Measurements from ENCODE around the gene SLC16A8.

The SLC16A8 gene

DNA sequence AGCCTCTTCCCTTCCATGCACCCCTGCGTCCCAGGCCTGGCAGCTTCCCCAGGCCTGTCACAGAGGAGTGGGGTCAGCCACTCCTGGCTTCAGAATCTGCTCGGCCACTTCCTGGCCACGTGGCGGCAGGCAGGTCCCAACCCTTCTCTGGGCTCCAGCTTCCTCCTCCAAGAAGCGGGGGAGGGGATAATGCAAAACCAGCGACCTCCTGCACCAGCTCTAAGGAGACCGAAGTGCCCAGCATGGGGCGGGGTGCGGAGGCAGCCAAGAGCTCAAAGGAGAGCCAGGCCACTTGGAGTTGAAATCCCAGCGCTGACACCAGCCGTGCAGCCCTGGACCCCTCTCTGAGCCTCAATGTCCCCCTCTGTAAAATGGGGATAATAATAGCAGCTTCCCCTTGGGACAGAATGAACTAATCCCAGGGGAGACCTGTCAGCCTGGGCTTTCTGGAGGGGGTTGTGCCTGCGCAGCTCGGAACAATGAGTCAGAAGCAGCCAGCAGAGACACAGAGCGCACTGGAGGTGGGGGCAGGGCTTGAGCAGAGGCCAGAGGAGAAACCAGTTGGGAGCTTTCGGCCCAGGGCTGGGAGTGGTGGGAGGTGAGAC is 49.6 kb downstream of the SLC16A8 start:
- Histone ChIP-seq H3K27me3 (ENCODE audit: insufficient read depth, low read length) (no peaks in the 10 kb centered on the region), H2AFZ (ENCODE audit: low read depth, low read length) (no peak overlapping the region), H3K4me3 (ENCODE audit: low read length) (no peak overlapping the region), H3K4me1 (ENCODE audit: insufficient read depth, low read length) (peaks cover 23% of the 10 kb centered on the region), H3K9me3 (ENCODE audit: low read length) (no peaks in the 10 kb centered on the region), H3K36me3 (ENCODE audit: insufficient read depth, low read length) (no peaks in the 10 kb centered on the region)

DNA sequence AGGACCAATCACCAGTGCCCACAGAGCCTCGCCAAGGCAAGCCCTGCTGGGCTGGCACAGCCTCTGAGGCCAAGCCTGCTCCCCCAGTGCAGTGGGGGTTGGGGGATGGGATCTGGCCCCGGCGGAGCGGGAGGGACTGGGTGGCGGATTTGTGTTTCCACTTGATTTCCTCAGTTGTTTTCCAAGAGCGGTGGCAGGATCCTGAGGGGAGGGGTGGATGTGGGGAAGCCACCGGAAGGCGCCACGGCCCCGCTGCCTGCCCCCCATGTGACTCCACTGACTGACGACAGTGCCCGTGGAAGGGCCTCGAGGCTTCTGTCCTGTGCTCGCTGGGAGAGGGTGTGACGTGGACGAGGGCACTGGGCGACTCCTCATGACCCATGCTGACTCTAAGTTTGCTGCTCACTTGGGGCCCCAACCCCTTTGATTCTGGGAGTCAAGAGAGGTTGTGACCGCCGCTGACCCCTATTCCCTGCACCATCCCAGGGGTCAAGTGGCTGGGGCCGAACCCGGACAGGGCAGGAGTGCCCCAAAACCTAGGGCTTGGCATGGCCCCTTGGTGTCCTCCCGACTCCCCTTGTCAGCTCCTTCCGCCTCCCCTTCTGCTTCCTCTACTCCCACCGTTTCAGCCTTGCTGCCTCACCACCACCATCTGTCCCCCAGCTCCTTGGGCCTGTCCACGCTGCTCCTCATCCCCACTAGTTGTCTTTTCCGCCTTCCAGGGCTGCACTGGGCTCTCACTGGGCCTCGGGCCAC is 50.3 kb downstream of the SLC16A8 start:
- peaks cover 23% of the 10 kb centered on the region for H3K4me1 ChIP-seq (ENCODE audit: insufficient read depth, low read length)
- no peaks in the 10 kb centered on the region for H3K36me3 ChIP-seq (ENCODE audit: insufficient read depth, low read length)

DNA sequence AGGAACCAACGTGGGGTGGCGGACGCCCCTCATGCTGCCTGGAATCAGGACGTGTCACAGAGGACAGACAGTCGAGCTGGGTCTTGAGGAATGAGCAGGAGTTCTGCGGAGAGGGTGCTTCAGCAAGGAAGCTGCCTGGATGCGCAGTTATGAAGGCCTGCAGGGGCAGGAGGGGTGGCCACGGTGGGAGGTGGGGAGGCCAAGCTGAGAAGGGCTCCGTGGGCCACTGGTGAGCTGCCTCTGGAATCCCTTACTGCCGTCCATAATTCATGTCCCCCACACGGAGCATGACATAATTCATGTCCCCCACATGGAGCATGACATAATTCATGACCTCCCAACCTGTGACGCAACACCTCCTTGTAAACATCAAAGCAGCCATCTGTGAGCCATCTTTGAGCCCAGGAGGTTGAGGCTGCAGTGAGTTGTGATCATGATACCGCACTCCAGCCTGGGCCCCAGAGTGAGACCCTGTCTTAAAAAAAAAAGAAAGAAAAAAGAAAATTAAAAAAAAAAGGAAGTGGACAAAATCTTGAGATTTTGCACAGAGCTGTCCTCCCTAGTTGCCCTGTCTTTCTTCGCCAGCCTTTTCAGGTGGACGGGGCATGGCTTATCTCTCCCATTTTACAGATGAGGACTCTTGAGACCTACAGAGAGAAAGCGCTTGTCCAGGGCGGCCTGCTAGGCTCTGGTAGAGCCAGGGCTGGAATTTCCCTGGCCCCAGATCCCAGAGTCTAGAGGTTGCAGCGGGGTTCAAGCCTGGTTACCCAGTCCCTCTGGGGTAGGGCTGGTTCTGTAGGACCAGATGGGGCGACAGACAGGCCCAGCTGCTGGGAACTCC is 51.1 kb downstream of the SLC16A8 start:
- Histone ChIP-seq H3K27me3 (ENCODE audit: insufficient read depth, low read length) (no peaks in the 10 kb centered on the region), H2AFZ (ENCODE audit: low read depth, low read length) (no peak overlapping the region), H3K36me3 (ENCODE audit: insufficient read depth, low read length) (no peaks in the 10 kb centered on the region), H3K4me1 (ENCODE audit: insufficient read depth, low read length) (peaks cover 23% of the 10 kb centered on the region), H3K4me3 (ENCODE audit: low read length) (no peak overlapping the region), H3K9me3 (ENCODE audit: low read length) (no peaks in the 10 kb centered on the region)

More for the DNA sequence above, 50.3 kb downstream of the SLC16A8 start:
- Histone ChIP-seq H3K27me3 (ENCODE audit: insufficient read depth, low read length) (no peaks in the 10 kb centered on the region), H2AFZ (ENCODE audit: low read depth, low read length) (no peak overlapping the region), H3K4me3 (ENCODE audit: low read length) (no peak overlapping the region), H3K9me3 (ENCODE audit: low read length) (no peaks in the 10 kb centered on the region)

DNA sequence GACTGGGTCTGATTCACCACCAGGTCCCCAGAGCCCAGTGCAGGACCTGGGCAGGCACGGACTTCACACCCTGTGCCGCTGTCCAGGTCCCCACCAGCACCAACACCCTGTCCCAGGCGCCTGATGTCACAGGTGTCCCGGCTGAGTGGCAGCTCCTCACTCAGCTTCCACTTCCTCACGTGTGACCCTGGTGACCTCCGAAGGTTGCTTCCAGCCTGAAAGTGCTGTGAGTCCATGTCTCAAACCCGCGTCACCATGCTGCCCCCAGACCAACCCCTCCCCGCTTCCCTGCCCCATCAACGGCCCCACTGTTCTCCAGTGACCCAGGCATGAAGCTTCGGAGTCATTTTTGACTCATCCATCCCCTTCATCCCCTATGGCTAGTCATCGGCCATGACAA is 52.5 kb downstream of the SLC16A8 start:
- Histone ChIP-seq H3K4me3 (ENCODE audit: low read length) (no peak overlapping the region), H3K9me3 (ENCODE audit: low read length) (no peaks in the 10 kb centered on the region), H3K36me3 (ENCODE audit: insufficient read depth, low read length) (no peaks in the 10 kb centered on the region), H2AFZ (ENCODE audit: low read depth, low read length) (no peak overlapping the region), H3K4me1 (ENCODE audit: insufficient read depth, low read length) (peaks cover 27% of the 10 kb centered on the region), H3K27me3 (ENCODE audit: insufficient read depth, low read length) (no peaks in the 10 kb centered on the region)

DNA sequence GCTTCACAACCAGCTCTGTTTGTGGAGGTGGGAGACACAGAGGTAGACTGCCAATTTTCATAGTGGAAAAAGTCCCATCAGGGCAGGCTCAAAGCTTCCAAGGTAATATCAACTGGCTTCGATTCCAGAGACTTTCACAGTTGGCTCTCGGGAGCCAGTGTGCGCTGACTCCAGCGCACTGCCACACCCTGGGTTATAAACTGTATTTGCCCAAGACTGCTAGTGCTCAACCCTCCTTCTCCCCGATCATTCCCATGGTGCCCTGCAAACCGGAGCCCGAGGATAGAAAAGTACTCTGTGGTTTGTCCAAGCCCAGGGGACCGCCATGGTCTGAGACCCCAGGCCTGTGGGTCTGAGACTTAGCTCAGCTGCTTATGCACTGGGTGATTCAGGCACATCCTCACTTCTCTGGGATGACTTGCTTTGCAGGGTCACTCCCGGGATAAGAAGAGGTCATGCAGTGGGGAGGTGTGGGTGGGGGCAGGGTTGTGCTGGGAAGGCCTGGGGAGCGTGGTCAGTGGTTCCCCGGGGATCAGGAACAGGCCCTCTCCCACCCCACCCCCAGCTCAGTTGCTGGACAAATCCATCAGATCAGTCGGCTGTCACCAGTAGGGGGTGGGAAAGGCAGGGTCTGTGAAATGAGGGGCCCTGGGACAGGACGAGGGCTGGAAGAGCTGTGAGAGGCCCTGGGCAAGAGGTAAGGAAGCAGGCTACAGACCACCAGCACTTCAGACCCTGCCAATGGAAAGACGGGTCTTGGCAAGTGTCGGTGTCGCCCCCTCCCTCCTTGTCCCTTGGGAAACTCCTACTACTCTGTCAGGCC is 53.5 kb downstream of the SLC16A8 start:
- no peaks in the 10 kb centered on the region for H3K27me3 ChIP-seq (ENCODE audit: insufficient read depth, low read length)
- peaks cover 33% of the 10 kb centered on the region for H3K4me1 ChIP-seq (ENCODE audit: insufficient read depth, low read length)
- H2AFZ ChIP-seq (ENCODE audit: low read depth, low read length): no peak overlapping the region
- H3K36me3 ChIP-seq (ENCODE audit: insufficient read depth, low read length): no peaks in the 10 kb centered on the region
- no peaks in the 10 kb centered on the region for H3K9me3 ChIP-seq (ENCODE audit: low read length)
- no peak overlapping the region for H3K4me3 ChIP-seq (ENCODE audit: low read length)

DNA sequence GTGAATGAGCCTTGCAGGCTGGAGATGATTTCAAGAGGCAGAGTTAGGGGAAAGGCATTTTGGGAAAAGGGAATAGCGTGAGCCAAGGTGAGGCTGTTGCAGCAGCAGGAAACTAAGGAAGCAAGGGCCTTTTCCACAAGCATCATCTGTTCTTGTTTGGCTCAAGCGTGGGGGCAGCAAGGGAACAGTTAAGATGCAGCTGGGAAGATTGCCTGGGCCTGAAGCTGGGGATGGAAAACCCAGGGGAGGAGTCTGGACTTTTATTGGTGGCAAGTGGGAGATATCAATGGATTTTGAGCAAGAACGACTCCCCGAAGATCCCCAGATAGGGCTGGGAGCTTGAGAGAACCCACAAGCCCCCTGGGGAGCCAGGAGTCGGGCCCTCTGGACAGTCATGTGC is 54.1 kb downstream of the SLC16A8 start:
- Histone ChIP-seq H2AFZ (ENCODE audit: low read depth, low read length) (no peak overlapping the region), H3K9me3 (ENCODE audit: low read length) (no peaks in the 10 kb centered on the region), H3K27me3 (ENCODE audit: insufficient read depth, low read length) (no peaks in the 10 kb centered on the region), H3K36me3 (ENCODE audit: insufficient read depth, low read length) (no peaks in the 10 kb centered on the region), H3K4me3 (ENCODE audit: low read length) (no peak overlapping the region), H3K4me1 (ENCODE audit: insufficient read depth, low read length) (peaks cover 33% of the 10 kb centered on the region)

DNA sequence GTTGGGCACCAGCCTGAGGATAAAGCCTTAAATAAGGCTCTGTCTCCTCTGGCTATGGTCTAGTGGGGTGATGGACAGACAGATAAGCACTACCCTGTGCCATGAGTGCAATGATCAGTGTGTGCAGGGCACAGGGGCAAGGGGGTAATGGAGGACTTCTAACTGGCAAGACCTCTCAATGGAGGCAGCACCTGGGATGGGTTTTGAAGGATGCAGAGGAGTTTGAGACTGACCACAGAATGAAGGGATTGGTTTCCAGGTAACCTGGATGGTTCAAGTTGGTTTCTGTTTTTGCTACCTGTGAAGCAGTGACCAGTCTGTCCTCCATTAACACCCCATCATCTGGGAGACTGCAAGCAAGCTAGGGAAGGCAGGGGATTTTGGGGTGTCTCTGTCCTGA is 54.6 kb downstream of the SLC16A8 start:
- no peaks in the 10 kb centered on the region for H3K27me3 ChIP-seq (ENCODE audit: insufficient read depth, low read length)
- H3K36me3 ChIP-seq (ENCODE audit: insufficient read depth, low read length): no peaks in the 10 kb centered on the region
- H3K9me3 ChIP-seq (ENCODE audit: low read length): no peaks in the 10 kb centered on the region
- no peak overlapping the region for H2AFZ ChIP-seq (ENCODE audit: low read depth, low read length)
- H3K4me1 ChIP-seq (ENCODE audit: insufficient read depth, low read length): peaks cover 30% of the 10 kb centered on the region
- H3K4me3 ChIP-seq (ENCODE audit: low read length): no peak overlapping the region

DNA sequence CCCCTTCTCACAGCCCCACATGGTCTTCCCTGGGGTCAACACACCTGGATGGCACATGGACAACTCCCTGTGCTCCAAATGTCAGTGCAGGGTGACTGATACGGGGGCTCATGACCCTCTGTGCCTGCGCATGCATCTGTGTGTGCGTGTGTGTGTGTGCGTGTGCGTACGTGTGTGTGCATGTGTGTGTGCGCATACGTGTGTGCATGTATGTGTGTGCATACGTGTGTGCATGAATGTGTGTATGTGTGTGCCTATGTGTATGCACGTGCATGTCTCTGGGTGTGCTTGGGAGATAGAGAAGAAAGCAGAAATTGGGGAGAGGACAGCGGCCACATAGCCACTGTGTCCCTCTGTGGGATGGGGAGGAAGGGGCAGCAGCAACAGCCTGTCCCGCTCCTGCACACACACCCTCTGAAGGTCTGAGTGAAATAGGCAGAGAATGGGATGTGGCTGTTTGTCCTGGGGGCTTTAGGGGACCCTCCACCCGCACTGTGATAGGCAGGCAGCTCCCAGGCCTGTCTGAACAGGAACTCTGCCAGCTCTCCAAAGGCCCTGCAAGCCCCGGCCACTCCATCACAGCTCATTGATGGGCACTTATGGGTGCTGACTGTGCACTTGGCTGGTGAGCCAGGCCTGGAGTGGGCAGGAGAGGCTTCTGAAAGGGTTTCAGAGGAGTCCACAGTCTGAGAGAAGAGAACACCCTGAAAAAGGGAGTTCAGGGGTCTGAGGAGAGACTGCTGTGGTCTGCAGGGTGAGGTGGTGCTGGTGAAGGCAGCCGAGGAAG is 55.4 kb downstream of the SLC16A8 start:
- Histone ChIP-seq H3K27me3 (ENCODE audit: insufficient read depth, low read length) (no peaks in the 10 kb centered on the region), H2AFZ (ENCODE audit: low read depth, low read length) (no peak overlapping the region), H3K4me1 (ENCODE audit: insufficient read depth, low read length) (peaks cover 21% of the 10 kb centered on the region), H3K9me3 (ENCODE audit: low read length) (no peaks in the 10 kb centered on the region), H3K4me3 (ENCODE audit: low read length) (no peak overlapping the region), H3K36me3 (ENCODE audit: insufficient read depth, low read length) (no peaks in the 10 kb centered on the region)

Data from neuron (in vitro differentiated cells).